ENCODE measurements around the gene STRIP1. TPM values are rescaled to one million over a fixed set of nuclear protein-coding genes. Genes with fewer than 3 reads are reported as not detected.

The STRIP1 gene
- total RNA-seq, 4 donors from 2014 or later = 17.1 to 102 (median 42.0) TPM

DNA sequence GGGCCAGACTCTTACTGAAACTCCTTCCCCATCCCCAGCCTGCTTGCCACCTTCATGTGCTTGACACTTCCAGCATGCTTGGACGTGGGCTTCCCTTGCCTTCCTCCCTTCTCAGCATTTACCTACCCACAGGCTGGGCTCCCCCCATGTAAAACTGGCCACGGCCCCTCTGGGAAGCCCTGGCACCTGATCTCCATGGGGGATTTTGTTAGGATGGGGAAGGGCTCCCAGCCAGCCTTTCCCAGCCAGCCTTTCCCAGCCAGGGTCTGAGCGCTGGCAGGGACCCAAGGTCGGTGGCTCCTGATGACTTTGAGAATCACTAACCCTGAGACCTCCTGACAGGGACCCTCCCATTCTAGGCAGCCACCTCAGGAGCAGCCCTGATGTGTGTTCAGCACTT lies 29.4 kb downstream of the STRIP1 start:
- no peaks in the 10 kb centered on the region for H3K9me3 ChIP-seq
- H3K4me3 ChIP-seq = no peak overlapping the region
- TF ChIP-seq POLR2A (IDR thresholded peaks at IDR 0.05) = no peak
- TF ChIP-seq, protein P1, sequence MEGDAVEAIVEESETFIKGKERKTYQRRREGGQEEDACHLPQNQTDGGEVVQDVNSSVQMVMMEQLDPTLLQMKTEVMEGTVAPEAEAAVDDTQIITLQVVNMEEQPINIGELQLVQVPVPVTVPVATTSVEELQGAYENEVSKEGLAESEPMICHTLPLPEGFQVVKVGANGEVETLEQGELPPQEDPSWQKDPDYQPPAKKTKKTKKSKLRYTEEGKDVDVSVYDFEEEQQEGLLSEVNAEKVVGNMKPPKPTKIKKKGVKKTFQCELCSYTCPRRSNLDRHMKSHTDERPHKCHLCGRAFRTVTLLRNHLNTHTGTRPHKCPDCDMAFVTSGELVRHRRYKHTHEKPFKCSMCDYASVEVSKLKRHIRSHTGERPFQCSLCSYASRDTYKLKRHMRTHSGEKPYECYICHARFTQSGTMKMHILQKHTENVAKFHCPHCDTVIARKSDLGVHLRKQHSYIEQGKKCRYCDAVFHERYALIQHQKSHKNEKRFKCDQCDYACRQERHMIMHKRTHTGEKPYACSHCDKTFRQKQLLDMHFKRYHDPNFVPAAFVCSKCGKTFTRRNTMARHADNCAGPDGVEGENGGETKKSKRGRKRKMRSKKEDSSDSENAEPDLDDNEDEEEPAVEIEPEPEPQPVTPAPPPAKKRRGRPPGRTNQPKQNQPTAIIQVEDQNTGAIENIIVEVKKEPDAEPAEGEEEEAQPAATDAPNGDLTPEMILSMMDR (IDR thresholded peaks at IDR 0.05) = no peak
- H3K4me1 ChIP-seq = no peaks in the 10 kb centered on the region
- intact Hi-C loops (cut with DNase I; ENCODE audit: low total_unique reads) = no loop called here
- H3K27me3 ChIP-seq = peaks cover 10 to 13% of the 10 kb centered on the region in 2 donors
- no peak for DNase-seq
- no peaks in the 10 kb centered on the region for H3K36me3 ChIP-seq
- H3K27ac ChIP-seq = no peak overlapping the region

DNA sequence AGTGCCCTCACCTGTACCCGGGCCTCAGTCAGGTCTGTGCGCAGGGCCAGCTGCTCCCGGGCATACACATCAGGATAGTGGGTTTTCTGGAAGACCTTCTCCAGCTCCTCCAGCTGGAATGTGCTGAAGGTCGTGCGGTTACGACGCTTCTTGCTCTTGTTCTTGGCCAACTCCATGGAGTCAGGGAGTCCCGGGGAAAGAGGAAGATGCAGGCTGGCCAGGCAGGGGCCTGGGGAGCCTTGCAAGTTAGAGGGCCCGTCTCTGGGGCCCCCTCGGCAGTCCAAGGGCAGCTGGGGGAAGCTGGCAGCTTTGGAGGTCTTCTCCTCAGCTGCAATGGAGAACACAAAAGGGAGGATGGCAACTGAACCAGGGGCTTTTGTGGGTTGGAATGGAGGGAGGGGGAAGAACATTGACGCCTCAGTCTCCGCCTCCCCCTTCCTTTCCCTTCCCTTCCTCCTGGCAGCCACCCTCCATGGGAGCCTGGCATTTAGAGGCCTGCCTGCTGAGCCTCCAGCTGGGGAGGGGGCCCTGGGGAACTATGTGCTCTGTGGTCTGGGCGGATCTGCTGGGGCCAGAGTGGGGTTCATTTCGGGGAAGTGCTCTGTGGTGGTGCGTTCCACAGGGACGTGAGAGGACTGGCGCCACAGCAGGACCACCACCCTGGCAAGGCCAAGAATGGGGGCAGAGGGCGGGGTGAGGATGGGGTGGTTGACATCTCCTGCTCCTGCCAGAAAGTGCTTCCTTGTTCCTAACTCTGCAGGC lies 30.3 kb downstream of the STRIP1 start:
- intact Hi-C loops (cut with DNase I; ENCODE audit: low total_unique reads) = no loop called here
- Histone ChIP-seq H3K36me3 (no peaks in the 10 kb centered on the region), H3K4me3 (no peak overlapping the region), H3K27me3 (peaks cover 20 to 23% of the 10 kb centered on the region in 2 donors), H3K9me3 (no peaks in the 10 kb centered on the region), H3K27ac (no peak overlapping the region), H3K4me1 (no peaks in the 10 kb centered on the region)
- DNase-seq = no peak
- TF ChIP-seq, protein P1 (IDR thresholded peaks at IDR 0.05) = no peak
- no peak for TF ChIP-seq POLR2A (IDR thresholded peaks at IDR 0.05)

DNA sequence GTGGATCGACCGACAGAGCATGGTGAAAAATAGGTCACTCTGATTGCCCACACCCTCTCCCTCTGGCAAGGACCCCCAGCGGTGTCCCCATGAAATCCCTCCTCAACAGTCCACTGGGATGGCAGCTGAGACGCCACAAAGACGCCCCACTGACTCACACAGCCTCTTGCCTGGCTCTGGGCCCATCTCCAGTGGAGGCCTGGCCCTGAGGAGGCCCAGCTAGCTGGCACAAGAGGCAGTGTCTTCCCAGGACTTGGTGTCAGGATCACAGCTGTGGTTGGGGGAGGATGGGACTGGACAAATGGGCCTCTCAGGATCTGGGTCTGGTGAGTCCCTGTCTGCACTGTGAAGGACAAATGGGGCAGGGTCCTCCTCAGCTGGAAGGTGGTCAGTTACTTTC lies 31.4 kb downstream of the STRIP1 start:
- intact Hi-C loops (cut with DNase I; ENCODE audit: low total_unique reads) = no loop called here
- Histone ChIP-seq H3K36me3 (no peaks in the 10 kb centered on the region), H3K4me1 (peaks cover 0 to 6% of the 10 kb centered on the region in 2 donors), H3K27ac (no peak overlapping the region), H3K9me3 (no peaks in the 10 kb centered on the region), H3K27me3 (peaks cover 26 to 29% of the 10 kb centered on the region in 2 donors), H3K4me3 (no peak overlapping the region)
- no peak for DNase-seq
- no peak for TF ChIP-seq POLR2A (IDR thresholded peaks at IDR 0.05)
- TF ChIP-seq, protein P1 (IDR thresholded peaks at IDR 0.05) = no peak

DNA sequence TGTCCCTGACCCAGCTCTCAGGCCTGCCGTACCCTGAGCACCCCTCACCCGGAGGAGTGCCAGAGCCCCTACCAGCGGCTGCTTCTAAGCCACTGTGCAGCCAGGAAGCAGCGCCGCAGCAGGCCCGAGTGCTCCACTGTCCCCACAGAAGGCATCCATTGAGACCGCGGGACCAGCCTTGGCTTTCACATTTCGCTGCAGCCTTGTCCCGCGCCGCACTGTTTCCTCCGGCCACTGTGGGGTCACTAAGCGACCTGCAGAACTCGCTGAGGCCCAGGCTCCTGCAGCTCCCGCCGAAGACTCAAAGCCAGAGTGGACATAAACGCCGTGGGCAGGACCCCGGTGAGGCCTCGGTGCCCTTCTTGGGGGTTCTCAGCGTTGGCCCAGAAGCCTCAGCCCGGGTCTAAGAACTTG lies 33.1 kb downstream of the STRIP1 start:
- no peak for TF ChIP-seq POLR2A (IDR thresholded peaks at IDR 0.05)
- TF ChIP-seq, protein P1 (IDR thresholded peaks at IDR 0.05) = no peak
- H3K4me3 ChIP-seq = no peak overlapping the region
- no peak for DNase-seq
- no peaks in the 10 kb centered on the region for H3K9me3 ChIP-seq
- H3K27ac ChIP-seq = no peak overlapping the region
- no peaks in the 10 kb centered on the region for H3K36me3 ChIP-seq
- peaks cover 29 to 42% of the 10 kb centered on the region in 2 donors for H3K27me3 ChIP-seq
- intact Hi-C loops (cut with DNase I; ENCODE audit: low total_unique reads) = no loop called here
- H3K4me1 ChIP-seq = peaks cover 0 to 9% of the 10 kb centered on the region in 2 donors

DNA sequence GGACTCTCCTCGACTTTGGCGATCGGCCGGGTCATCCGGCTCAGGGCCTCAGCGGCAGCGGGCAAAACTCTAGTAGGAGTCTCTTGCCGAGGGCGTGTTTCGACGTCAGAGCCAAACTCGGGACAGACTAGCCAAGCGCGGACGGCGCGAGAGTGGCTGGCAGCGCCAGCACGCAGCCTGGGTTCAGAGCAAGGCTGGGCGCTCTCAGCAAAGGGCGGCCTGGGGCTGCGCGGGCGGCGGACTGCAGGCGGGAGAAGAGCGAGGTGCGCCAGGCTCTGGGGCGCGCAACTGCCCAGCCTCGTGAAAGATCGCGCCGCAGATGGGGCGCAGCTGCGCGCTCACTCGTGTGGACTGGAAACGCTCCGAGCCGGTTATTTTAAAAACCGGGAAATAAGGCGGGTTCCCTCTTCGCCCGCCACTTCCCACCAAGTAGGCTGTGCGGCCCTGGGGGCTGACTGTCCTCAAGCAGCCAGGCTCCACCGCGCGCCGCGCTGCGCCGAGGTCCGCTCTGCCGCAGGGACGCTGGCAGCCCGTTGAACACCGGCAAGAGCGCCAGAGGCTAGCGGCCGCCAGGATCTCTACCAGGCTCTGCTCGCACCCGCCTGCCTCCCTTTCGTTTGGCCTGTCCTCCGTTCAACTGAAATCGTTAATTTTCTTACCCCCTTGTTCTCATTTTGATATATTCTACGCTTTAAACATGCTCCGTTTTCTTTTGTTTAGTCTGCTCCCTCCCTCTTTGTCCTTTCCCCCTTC lies 33.6 kb downstream of the STRIP1 start:
- Histone ChIP-seq H3K36me3 (no peaks in the 10 kb centered on the region), H3K27me3 (peaks cover 29 to 45% of the 10 kb centered on the region in 2 donors), H3K27ac (no peak overlapping the region), H3K4me3 (no peak overlapping the region), H3K4me1 (peaks cover 0 to 9% of the 10 kb centered on the region in 2 donors), H3K9me3 (no peaks in the 10 kb centered on the region)
- intact Hi-C loops (cut with DNase I; ENCODE audit: low total_unique reads) = no loop called here
- no peak for DNase-seq
- TF ChIP-seq POLR2A (IDR thresholded peaks at IDR 0.05) = no peak
- TF ChIP-seq, protein P1 (IDR thresholded peaks at IDR 0.05) = no peak

All from uterus (tissue), 4 donors.